Tongue (tissue), 2 donors: ENCODE data around the gene MCF2L2. TPM values are rescaled to one million over a fixed set of nuclear protein-coding genes. Genes with fewer than 3 reads are reported as not detected.
A peak's percentile ranks its signal among the peaks of the same experiment; 100 is the strongest.
"Not testable (repeated sequence)": the region's sequence is repeated elsewhere in the genome, so short reads cannot be mapped to it uniquely, and the experiment has no call there.

Source experiments
- DNase-seq: peaks from one replicate; pipeline ENCODE4 v3.0.0-alpha.2; 2015
- total RNA-seq: library from RNA; depleted of rRNA; stranded (reverse); fragments of >200 nt; gene quantifications from one replicate; pipeline ENCODE4 v1.2.3, GENCODE V29; 2014

MCF2L2 gene
- total RNA-seq, 1 donor from 2014 or later, result 2.6 TPM

- no peak for DNase-seq
Observed at GRCh38 chr3:183444748-183445147, 16.3 kb upstream of the MCF2L2 start.

- no peak for DNase-seq
Observed at GRCh38 chr3:183443395-183444385, 15.3 kb upstream of the MCF2L2 start.

- no peak for DNase-seq
Observed at GRCh38 chr3:183442994-183443393, 14.6 kb upstream of the MCF2L2 start.

- not testable (repeated sequence) for DNase-seq
Observed at GRCh38 chr3:183440521-183440920, 12.1 kb upstream of the MCF2L2 start.

GRCh38 chr3:183439515-183439914, 11.1 kb upstream of the MCF2L2 start:
- DNase-seq, result no peak

- DNase-seq, result no peak
Observed at GRCh38 chr3:183438735-183439134, 10.3 kb upstream of the MCF2L2 start.

- no peak for DNase-seq
Observed at GRCh38 chr3:183437666-183438564, 9.5 kb upstream of the MCF2L2 start.

- no peak for DNase-seq
Observed at GRCh38 chr3:183437061-183437460, 8.6 kb upstream of the MCF2L2 start.

- DNase-seq, result no peak
Observed at GRCh38 chr3:183435661-183436060, 7.2 kb upstream of the MCF2L2 start.

- no peak for DNase-seq
Observed at GRCh38 chr3:183434992-183435391, 6.6 kb upstream of the MCF2L2 start.

- no peak for DNase-seq
Observed at GRCh38 chr3:183434503-183434902, 6.1 kb upstream of the MCF2L2 start.

- no peak for DNase-seq
Observed at GRCh38 chr3:183430325-183430957, 2.0 kb upstream of the MCF2L2 start.

- DNase-seq, result peak; percentile 74
Observed at GRCh38 chr3:183427876-183428446, 458 bp downstream of the MCF2L2 start.

GRCh38 chr3:183427196-183427875, 1.1 kb downstream of the MCF2L2 start:
- DNase-seq, result no peak

- not testable (repeated sequence) for DNase-seq
Observed at GRCh38 chr3:183418807-183419206, 9.6 kb downstream of the MCF2L2 start.

- no peak for DNase-seq
Observed at GRCh38 chr3:183411216-183411922, 17.1 kb downstream of the MCF2L2 start.

- no peak for DNase-seq
Observed at GRCh38 chr3:183410759-183411158, 17.7 kb downstream of the MCF2L2 start.

GRCh38 chr3:183410280-183410679, 18.1 kb downstream of the MCF2L2 start:
- no peak for DNase-seq

- no peak for DNase-seq
Observed at GRCh38 chr3:183409219-183409618, 19.2 kb downstream of the MCF2L2 start.

- no peak for DNase-seq
Observed at GRCh38 chr3:183401678-183402077, 26.7 kb downstream of the MCF2L2 start.

- DNase-seq, result no peak
Observed at GRCh38 chr3:183400352-183400751, 28.1 kb downstream of the MCF2L2 start.
